T-helper 1 cell treated with Interleukin-12 subunit alpha and Interleukin-12 subunit beta and Interleukin-4 antibody, amounts not matched to agents 30 μg/mL and 1 μg/mL, for 36 hours (primary cell): ENCODE data around the gene TGM2.
A peak's percentile ranks its signal among the peaks of the same experiment; 100 is the strongest.

Experiments used
- H3K27ac Mint-ChIP-seq: one replicate; pipeline ENCODE4 v1.8.0; 2021; ENCODE audit warnings: mild to moderate bottlenecking, mixed read lengths
- H3K27me3 Mint-ChIP-seq: one replicate; pipeline ENCODE4 v1.8.0; 2021; ENCODE audit warnings: low read depth, mixed read lengths
- H3K36me3 Mint-ChIP-seq: one replicate; pipeline ENCODE4 v1.8.0; 2021; ENCODE audit warnings: low read depth, mixed read lengths
- H3K4me1 Mint-ChIP-seq: one replicate; pipeline ENCODE4 v1.8.0; 2021; ENCODE audit warnings: low read depth, mixed read lengths
- H3K4me3 Mint-ChIP-seq: one replicate; pipeline ENCODE4 v1.8.0; 2021; ENCODE audit warnings: mild to moderate bottlenecking, moderate library complexity, mixed read lengths
- H3K9me3 Mint-ChIP-seq: one replicate; pipeline ENCODE4 v1.8.0; 2021; ENCODE audit warnings: mixed read lengths

TGM2 gene

GRCh38 chr20:38152175-38152620 lies 12.9 kb downstream of the TGM2 start:
- Mint-ChIP-seq H3K4me1 (peaks cover 19% of the 10 kb centered on the region), H3K27me3 (no peaks in the 10 kb centered on the region), H3K36me3 (no peaks in the 10 kb centered on the region), H3K27ac (peak overlapping the region; percentile 87), H3K4me3 (peak overlapping the region; percentile 65), H3K9me3 (no peaks in the 10 kb centered on the region)

- Mint-ChIP-seq H3K36me3 (no peaks in the 10 kb centered on the region), H3K9me3 (no peaks in the 10 kb centered on the region), H3K27me3 (no peaks in the 10 kb centered on the region), H3K27ac (peak overlapping the region; percentile 87), H3K4me1 (peaks cover 19% of the 10 kb centered on the region), H3K4me3 (no peak overlapping the region)
Measured at GRCh38 chr20:38151455-38151854, 13.6 kb downstream of the TGM2 start.

GRCh38 chr20:38150335-38151170 lies 14.5 kb downstream of the TGM2 start:
- no peak overlapping the region for H3K4me3 Mint-ChIP-seq
- no peak overlapping the region for H3K27ac Mint-ChIP-seq
- H3K4me1 Mint-ChIP-seq = peaks cover 19% of the 10 kb centered on the region
- peaks cover 4% of the 10 kb centered on the region for H3K27me3 Mint-ChIP-seq
- no peaks in the 10 kb centered on the region for H3K9me3 Mint-ChIP-seq
- H3K36me3 Mint-ChIP-seq = no peaks in the 10 kb centered on the region

GRCh38 chr20:38148328-38149102 lies 16.6 kb downstream of the TGM2 start:
- Mint-ChIP-seq H3K27ac (no peak overlapping the region), H3K36me3 (no peaks in the 10 kb centered on the region), H3K27me3 (peaks cover 4% of the 10 kb centered on the region), H3K4me1 (peaks cover 16% of the 10 kb centered on the region), H3K4me3 (no peak overlapping the region), H3K9me3 (no peaks in the 10 kb centered on the region)

- H3K36me3 Mint-ChIP-seq = no peaks in the 10 kb centered on the region
- no peak overlapping the region for H3K27ac Mint-ChIP-seq
- no peaks in the 10 kb centered on the region for H3K9me3 Mint-ChIP-seq
- peaks cover 15% of the 10 kb centered on the region for H3K4me1 Mint-ChIP-seq
- peaks cover 4% of the 10 kb centered on the region for H3K27me3 Mint-ChIP-seq
- no peak overlapping the region for H3K4me3 Mint-ChIP-seq
Measured at GRCh38 chr20:38147751-38148150, 17.3 kb downstream of the TGM2 start.

- Mint-ChIP-seq H3K9me3 (no peaks in the 10 kb centered on the region), H3K36me3 (no peaks in the 10 kb centered on the region), H3K4me3 (no peak overlapping the region), H3K27me3 (peaks cover 4% of the 10 kb centered on the region), H3K27ac (no peak overlapping the region), H3K4me1 (peaks cover 9% of the 10 kb centered on the region)
Measured at GRCh38 chr20:38147163-38147562, 17.9 kb downstream of the TGM2 start.

- Mint-ChIP-seq H3K27me3 (peaks cover 4% of the 10 kb centered on the region), H3K9me3 (no peaks in the 10 kb centered on the region), H3K27ac (no peak overlapping the region), H3K36me3 (no peaks in the 10 kb centered on the region), H3K4me1 (peaks cover 4% of the 10 kb centered on the region), H3K4me3 (no peak overlapping the region)
Measured at GRCh38 chr20:38146628-38147027, 18.4 kb downstream of the TGM2 start.

GRCh38 chr20:38146156-38146555 lies 18.9 kb downstream of the TGM2 start:
- Mint-ChIP-seq H3K36me3 (no peaks in the 10 kb centered on the region), H3K4me1 (peaks cover 1% of the 10 kb centered on the region), H3K4me3 (no peak overlapping the region), H3K27ac (no peak overlapping the region), H3K9me3 (no peaks in the 10 kb centered on the region), H3K27me3 (peaks cover 4% of the 10 kb centered on the region)

GRCh38 chr20:38145729-38146075 lies 19.4 kb downstream of the TGM2 start:
- H3K4me3 Mint-ChIP-seq = no peak overlapping the region
- no peaks in the 10 kb centered on the region for H3K9me3 Mint-ChIP-seq
- peaks cover 4% of the 10 kb centered on the region for H3K27me3 Mint-ChIP-seq
- peaks cover 1% of the 10 kb centered on the region for H3K4me1 Mint-ChIP-seq
- no peak overlapping the region for H3K27ac Mint-ChIP-seq
- H3K36me3 Mint-ChIP-seq = no peaks in the 10 kb centered on the region

GRCh38 chr20:38144974-38145728 lies 19.9 kb downstream of the TGM2 start:
- Mint-ChIP-seq H3K36me3 (no peaks in the 10 kb centered on the region), H3K27me3 (peaks cover 4% of the 10 kb centered on the region), H3K4me3 (no peak overlapping the region), H3K27ac (no peak overlapping the region), H3K9me3 (no peaks in the 10 kb centered on the region), H3K4me1 (peaks cover 1% of the 10 kb centered on the region)

- Mint-ChIP-seq H3K4me3 (no peak overlapping the region), H3K27ac (no peak overlapping the region), H3K4me1 (peaks cover 1% of the 10 kb centered on the region)
Measured at GRCh38 chr20:38144598-38144973, 20.5 kb downstream of the TGM2 start.

GRCh38 chr20:38143646-38144554 lies 21.2 kb downstream of the TGM2 start:
- no peak overlapping the region for H3K27ac Mint-ChIP-seq
- peaks cover 2% of the 10 kb centered on the region for H3K4me1 Mint-ChIP-seq
- no peaks in the 10 kb centered on the region for H3K36me3 Mint-ChIP-seq
- no peak overlapping the region for H3K4me3 Mint-ChIP-seq
- H3K9me3 Mint-ChIP-seq = no peaks in the 10 kb centered on the region
- peaks cover 4% of the 10 kb centered on the region for H3K27me3 Mint-ChIP-seq

More at GRCh38 chr20:38144598-38144973, 20.5 kb downstream of the TGM2 start:
- Mint-ChIP-seq H3K27me3 (peaks cover 4% of the 10 kb centered on the region), H3K36me3 (no peaks in the 10 kb centered on the region), H3K9me3 (no peaks in the 10 kb centered on the region)

GRCh38 chr20:38143238-38143645 lies 21.8 kb downstream of the TGM2 start:
- H3K4me1 Mint-ChIP-seq = peaks cover 7% of the 10 kb centered on the region
- H3K27ac Mint-ChIP-seq = no peak overlapping the region
- no peaks in the 10 kb centered on the region for H3K9me3 Mint-ChIP-seq
- no peak overlapping the region for H3K4me3 Mint-ChIP-seq
- H3K27me3 Mint-ChIP-seq = peaks cover 8% of the 10 kb centered on the region
- H3K36me3 Mint-ChIP-seq = no peaks in the 10 kb centered on the region
